GM06990 (cell line): ENCODE results near the gene WDR81.

Source experiments
- DNase-seq: peaks from one replicate; pipeline ENCODE4 v3.0.0-alpha.2; 2011; ENCODE audit not compliant: insufficient read length; ENCODE audit errors: extremely low read depth
- H3K27me3 ChIP-seq: replicated peaks from 2 replicates; pipeline ENCODE4 v1.6.0; 2011; ENCODE audit warnings: low read length; ENCODE audit not compliant: control insufficient read depth, insufficient read depth
- H3K36me3 ChIP-seq: 2 replicates; pipeline ENCODE4 v1.5.1; 2011; ENCODE audit warnings: low read length; ENCODE audit not compliant: control insufficient read depth, insufficient read depth
- H3K4me3 ChIP-seq: replicated peaks from 2 replicates; pipeline ENCODE4 v1.5.1; 2011; ENCODE audit warnings: low read depth, mild to moderate bottlenecking, control low read depth, low read length
- TF ChIP-seq, protein P1 (sequence below): IDR thresholded peaks from 2 replicates; pipeline ENCODE4 v1.5.1; 2011; ENCODE audit warnings: low read length, control low read depth, mild to moderate bottlenecking, inconsistent platforms; ENCODE audit not compliant: insufficient read depth, poor library complexity, severe bottlenecking

The WDR81 gene

DNA sequence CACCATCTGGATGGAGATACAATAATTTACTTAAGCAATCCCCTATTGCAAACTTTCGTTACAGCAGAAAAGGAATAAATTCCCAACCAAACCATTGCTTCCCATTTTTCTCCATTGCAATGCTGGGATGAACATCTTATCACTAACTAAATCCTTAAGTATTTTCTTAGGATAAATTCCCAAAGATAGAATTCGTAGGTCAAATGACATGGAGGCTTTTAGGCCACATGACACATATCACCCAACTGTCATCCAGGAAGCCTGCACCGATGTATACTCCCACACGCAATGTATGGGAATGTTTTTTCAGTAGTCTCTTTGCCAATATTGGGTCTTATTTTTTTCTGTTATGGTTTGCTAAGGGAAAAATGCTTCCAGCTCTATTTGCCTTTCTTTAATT lies 12.7 kb upstream of the WDR81 start:
- Histone ChIP-seq H3K36me3 (peaks cover 12% of the 10 kb centered on the region), H3K27me3 (no peaks in the 10 kb centered on the region), H3K4me3 (no peak overlapping the region)
- TF ChIP-seq, protein P1, sequence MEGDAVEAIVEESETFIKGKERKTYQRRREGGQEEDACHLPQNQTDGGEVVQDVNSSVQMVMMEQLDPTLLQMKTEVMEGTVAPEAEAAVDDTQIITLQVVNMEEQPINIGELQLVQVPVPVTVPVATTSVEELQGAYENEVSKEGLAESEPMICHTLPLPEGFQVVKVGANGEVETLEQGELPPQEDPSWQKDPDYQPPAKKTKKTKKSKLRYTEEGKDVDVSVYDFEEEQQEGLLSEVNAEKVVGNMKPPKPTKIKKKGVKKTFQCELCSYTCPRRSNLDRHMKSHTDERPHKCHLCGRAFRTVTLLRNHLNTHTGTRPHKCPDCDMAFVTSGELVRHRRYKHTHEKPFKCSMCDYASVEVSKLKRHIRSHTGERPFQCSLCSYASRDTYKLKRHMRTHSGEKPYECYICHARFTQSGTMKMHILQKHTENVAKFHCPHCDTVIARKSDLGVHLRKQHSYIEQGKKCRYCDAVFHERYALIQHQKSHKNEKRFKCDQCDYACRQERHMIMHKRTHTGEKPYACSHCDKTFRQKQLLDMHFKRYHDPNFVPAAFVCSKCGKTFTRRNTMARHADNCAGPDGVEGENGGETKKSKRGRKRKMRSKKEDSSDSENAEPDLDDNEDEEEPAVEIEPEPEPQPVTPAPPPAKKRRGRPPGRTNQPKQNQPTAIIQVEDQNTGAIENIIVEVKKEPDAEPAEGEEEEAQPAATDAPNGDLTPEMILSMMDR: no peak
- no peak for DNase-seq

DNA sequence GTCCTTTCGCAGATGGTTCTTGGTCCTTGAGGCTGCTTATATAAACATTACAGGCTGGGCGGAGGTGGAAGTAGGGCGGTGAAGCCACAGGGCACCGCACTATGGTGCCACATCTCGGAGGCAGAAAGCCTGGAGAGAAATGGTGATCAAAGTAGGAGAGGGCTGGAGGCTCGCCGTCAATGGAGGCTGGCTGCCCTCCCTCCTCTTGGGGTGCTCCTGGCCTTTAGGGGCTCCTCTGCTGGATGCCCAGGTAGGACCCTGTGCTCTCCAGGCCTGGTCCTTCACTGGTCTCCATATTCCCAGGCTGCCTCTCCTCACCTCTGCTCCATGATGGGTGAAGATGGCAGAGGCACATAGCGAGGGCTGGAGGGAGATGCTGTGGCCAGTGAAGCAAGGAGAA lies 12.2 kb upstream of the WDR81 start:
- no peak for DNase-seq
- no peak overlapping the region for H3K4me3 ChIP-seq
- TF ChIP-seq, protein P1: no peak
- H3K27me3 ChIP-seq: no peaks in the 10 kb centered on the region
- peaks cover 12% of the 10 kb centered on the region for H3K36me3 ChIP-seq

DNA sequence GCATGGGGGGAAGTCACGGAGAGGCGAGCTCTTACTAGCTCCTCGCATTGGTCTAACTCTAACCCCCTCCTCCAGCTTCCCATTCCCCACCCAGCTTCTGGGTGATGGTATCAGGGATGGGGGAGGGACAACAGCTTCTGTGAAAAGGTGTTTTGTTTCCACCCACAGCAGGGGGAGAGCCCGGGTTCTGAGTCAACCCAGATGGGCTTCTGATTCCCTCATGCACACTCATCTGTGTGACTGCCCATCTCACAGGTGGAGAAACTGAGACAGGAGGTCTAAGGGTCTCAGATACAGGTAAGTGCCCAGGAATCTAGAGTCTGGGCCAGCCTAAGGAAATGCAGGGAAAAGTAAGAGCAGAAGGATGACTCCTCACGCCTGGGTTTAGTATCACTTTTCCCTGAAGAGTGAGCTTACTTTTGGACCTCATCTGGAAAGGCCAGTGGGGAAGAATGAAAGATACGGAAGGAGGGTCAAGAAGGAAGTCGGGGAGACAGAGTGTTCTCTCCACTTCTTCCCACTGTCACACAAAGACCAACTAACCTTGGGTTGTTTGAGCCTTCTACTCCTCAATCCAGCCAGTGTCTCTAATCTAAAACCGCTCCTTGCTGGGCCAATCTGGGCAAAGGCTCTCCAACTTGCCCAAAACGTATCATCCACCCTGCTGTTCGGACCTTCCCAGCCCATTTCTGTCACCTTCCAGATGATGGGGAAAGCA lies 11.2 kb upstream of the WDR81 start:
- Histone ChIP-seq H3K36me3 (peaks cover 12% of the 10 kb centered on the region), H3K4me3 (no peak overlapping the region)

DNA sequence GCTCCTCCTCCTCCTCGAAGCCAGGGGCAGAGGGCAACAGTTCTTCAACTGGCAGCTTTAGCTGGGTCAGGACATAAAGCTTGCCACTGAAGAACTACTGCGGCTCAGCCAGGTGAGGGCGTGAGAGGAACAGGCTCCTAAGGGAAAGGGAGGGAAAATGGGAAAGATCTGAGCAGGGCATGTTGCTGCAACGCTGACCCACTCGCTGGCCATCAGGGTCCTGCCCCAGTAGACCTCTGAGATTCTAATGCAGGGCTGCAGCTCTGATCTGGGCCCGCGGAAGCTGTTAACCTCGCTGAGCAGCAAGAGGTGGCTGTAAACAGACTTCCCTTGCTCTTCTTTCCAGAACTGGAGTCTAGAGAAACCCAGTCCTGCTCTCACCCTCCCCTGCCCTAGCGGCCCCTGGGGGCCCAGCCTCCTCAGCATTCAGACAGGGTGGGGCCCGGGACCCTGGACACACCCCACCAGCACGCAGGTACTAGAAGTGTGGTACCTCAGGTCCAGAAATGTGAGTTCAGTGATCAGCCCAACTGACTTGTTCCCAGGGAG lies 10.6 kb upstream of the WDR81 start:
- H3K4me3 ChIP-seq: no peak overlapping the region
- H3K36me3 ChIP-seq: peaks cover 12% of the 10 kb centered on the region
- no peak for DNase-seq
- no peaks in the 10 kb centered on the region for H3K27me3 ChIP-seq
- TF ChIP-seq, protein P1: peak; percentile 27

More for the DNA sequence above, 11.2 kb upstream of the WDR81 start:
- TF ChIP-seq, protein P1: no peak
- H3K27me3 ChIP-seq: no peaks in the 10 kb centered on the region
- DNase-seq: no peak

GRCh38 chr17:1714427-1714979 lies 10.0 kb upstream of the WDR81 start:
- Histone ChIP-seq H3K36me3 (peaks cover 12% of the 10 kb centered on the region), H3K27me3 (no peaks in the 10 kb centered on the region), H3K4me3 (peak overlapping the region; percentile 88)
- DNase-seq: no peak
- TF ChIP-seq, protein P1: no peak
